ENCODE measurements around the gene ALOX5AP. TPM values are rescaled to one million over a fixed set of nuclear protein-coding genes. Genes with fewer than 3 reads are reported as not detected.

Gene ALOX5AP
- total and polyA plus RNA-seq, 10 of the 15 experiments (the other 5 are each of a cell fraction or from before 2014, with no cell fraction given) = 45.9 to 426 (median 109) TPM

- in situ Hi-C loops (cut with MboI) (no loop called here), intact Hi-C loops (cut with micrococcal nuclease; ENCODE audit: unreplicated experiment) (no loop called here)
- 51% methylated on average over 5 of the region's 5 CpGs for WGBS (ENCODE audit: insufficient coverage, insufficient replicate concordance, low lambda C conversion rate, missing lambda C conversion rate)
- no peak for DNase-seq (ENCODE audit: low read depth, low spot score)
- Histone ChIP-seq H3K4me3 (no peak overlapping the region), H2AFZ (ENCODE audit: control insufficient read depth, low read depth, low read length) (no peak overlapping the region), H3K79me2 (ENCODE audit: control insufficient read depth, insufficient read depth, low read length) (no peaks in the 10 kb centered on the region), H3K36me3 (ENCODE audit: control insufficient read depth in 2 of 2, insufficient read depth in 2 of 2, low read length in 1 of 2) (no peaks in the 10 kb centered on the region), H3K27me3 (replicated peaks in 1 of 2; ENCODE audit: control insufficient read depth in 2 of 2, insufficient read depth in 2 of 2, low read length in 1 of 2) (no peaks in the 10 kb centered on the region), H3K9me3 (replicated peaks; ENCODE audit: control insufficient read depth, insufficient read depth, low read length) (no peaks in the 10 kb centered on the region; the same call in 2 of the 3 replicates), H3K27ac (ENCODE audit: control insufficient read depth, insufficient read depth) (no peak overlapping the region), H3K9ac (ENCODE audit: control insufficient read depth, insufficient read depth, low read length) (no peak overlapping the region), H4K20me1 (ENCODE audit: control insufficient read depth, insufficient read depth) (no peaks in the 10 kb centered on the region), H3K4me1 (ENCODE audit: control insufficient read depth, insufficient read depth, low read length) (no peaks in the 10 kb centered on the region), H3K4me2 (ENCODE audit: control insufficient read depth, insufficient read depth) (no peak overlapping the region)
- FAIRE-seq = no peak
- BruUV-seq (replicated peaks) = no TSS peak
- ChIA-PET CTCF (interaction anchor here (0.7 to 1.5 kb wide), 2 partner anchors 16 to 24 kb away, joined by 3 read pairs; no protein-coding TSS in a partner anchor), RAD21 (ENCODE audit: unreplicated experiment) (no interaction called here), POLR2A (no interaction called here), SMC1A (ENCODE audit: uncharacterized antibody, unreplicated experiment) (interaction anchor here (0.9 to 1.7 kb wide), 5 partner anchors 11 to 111 kb away, joined by 3 to 4 read pairs (median 3); no protein-coding TSS in a partner anchor)
- TF ChIP-seq BCL3 (IDR thresholded peaks at IDR 0.05; ENCODE audit: borderline replicate concordance, insufficient read depth, low read depth, low read length, poor library complexity, severe bottlenecking) (no peak), RAD51 (IDR thresholded peaks at IDR 0.05) (no peak), SP1 (IDR thresholded peaks at IDR 0.05; ENCODE audit: low read depth, low read length) (no peak), JUND (IDR thresholded peaks at IDR 0.05; ENCODE audit: low read depth, low read length) (no peak), IKZF1 (conservative IDR thresholded peaks at IDR 0.05) (no peak), SMAD5 (IDR thresholded peaks at IDR 0.05; ENCODE audit: low read depth) (no peak), ZNF217 (IDR thresholded peaks at IDR 0.05) (no peak), REST (IDR thresholded peaks at IDR 0.05; ENCODE audit: low read depth, low read length) (no peak), POLR2A (IDR thresholded peaks at IDR 0.05; ENCODE audit: low read depth, low read length) (no peak)
- no peak for ATAC-seq
These were observed 43.7 kb downstream of the ALOX5AP start for GRCh38 chr13:30779016-30779415.

Data from GM12878 (cell line).